HFF-Myc (cell line): ENCODE data around the gene MT1A.

ENCODE experiments used
- DNase-seq: peaks from one replicate; pipeline ENCODE4 v3.0.0-alpha.2; 2011; ENCODE audit warnings: low read depth; ENCODE audit errors: extremely low read depth
- H3K4me3 ChIP-seq: replicated peaks from 2 replicates; pipeline ENCODE4 v1.5.1; 2011; ENCODE audit warnings: low read depth, mild to moderate bottlenecking, control low read depth, low read length
- TF ChIP-seq, protein P1 (sequence below): IDR thresholded peaks from 2 replicates; pipeline ENCODE4 v1.5.1; 2012; ENCODE audit warnings: mild to moderate bottlenecking, low read depth, low read length, control low read depth; ENCODE audit errors: missing control alignments

Gene MT1A

DNA sequence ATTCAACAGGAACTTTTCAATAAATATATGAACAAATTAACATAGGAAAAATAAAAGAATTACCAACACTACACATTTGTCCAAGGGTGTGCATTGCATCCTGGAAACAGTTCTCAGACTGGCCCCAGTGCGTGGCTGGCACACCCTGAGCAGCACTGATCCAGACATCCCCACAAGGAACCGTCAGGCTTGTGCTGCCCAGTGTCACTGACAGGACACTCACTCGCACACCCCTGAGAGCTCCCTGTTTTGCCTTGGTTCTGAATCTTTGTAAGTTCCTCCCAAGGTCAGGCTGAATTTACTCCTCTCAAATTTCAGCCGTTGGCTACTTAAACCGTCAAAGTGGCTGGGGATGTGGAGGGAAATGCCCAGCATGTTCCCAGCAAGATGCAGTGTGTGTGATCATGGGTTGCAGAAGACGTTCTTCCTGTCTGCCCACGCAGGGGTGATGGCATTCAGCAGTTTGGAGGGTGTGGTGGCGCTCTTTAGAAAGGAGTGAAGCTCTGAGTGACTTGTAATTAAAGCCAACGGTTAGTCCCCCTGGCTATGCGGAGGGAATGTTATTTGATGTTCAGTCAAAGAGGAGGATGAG, 28.4 kb upstream of the MT1A start:
- no peak for DNase-seq
- TF ChIP-seq, protein P1, sequence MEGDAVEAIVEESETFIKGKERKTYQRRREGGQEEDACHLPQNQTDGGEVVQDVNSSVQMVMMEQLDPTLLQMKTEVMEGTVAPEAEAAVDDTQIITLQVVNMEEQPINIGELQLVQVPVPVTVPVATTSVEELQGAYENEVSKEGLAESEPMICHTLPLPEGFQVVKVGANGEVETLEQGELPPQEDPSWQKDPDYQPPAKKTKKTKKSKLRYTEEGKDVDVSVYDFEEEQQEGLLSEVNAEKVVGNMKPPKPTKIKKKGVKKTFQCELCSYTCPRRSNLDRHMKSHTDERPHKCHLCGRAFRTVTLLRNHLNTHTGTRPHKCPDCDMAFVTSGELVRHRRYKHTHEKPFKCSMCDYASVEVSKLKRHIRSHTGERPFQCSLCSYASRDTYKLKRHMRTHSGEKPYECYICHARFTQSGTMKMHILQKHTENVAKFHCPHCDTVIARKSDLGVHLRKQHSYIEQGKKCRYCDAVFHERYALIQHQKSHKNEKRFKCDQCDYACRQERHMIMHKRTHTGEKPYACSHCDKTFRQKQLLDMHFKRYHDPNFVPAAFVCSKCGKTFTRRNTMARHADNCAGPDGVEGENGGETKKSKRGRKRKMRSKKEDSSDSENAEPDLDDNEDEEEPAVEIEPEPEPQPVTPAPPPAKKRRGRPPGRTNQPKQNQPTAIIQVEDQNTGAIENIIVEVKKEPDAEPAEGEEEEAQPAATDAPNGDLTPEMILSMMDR, result no peak

GRCh38 chr16:56610609-56611111, 27.8 kb upstream of the MT1A start:
- TF ChIP-seq, protein P1, result no peak
- peak overlapping the region; percentile 94 for H3K4me3 ChIP-seq
- DNase-seq, result no peak

More for the DNA sequence above, 28.4 kb upstream of the MT1A start:
- peak overlapping the region; percentile 94 for H3K4me3 ChIP-seq

DNA sequence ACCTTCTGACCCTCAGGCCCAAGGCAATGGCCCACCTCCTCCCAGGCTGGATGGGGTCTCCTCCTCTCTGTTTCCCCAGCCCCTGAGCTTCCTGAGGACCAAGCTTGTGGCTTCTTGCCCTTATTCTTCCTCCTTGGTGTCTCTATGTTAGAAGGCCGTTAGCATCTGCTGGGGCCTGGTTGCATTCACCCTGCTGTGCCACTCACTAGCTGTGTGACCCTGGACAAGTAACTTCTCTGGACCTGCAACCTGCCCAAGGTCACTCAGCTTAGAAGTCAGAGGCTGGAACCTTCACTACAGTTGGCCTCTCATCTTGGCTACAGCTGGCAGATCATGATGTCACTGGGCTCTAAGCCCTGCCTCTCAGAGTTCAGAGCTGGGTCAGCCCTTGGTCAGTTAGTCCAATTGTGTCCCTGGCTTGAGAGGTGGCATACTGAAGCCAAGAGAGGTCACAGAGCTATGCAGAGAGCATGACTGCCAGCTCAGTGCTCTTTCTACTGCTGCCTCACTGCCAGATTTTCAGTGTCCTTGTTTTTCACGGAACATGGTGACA, 27.1 kb upstream of the MT1A start:
- no peak overlapping the region for H3K4me3 ChIP-seq
- TF ChIP-seq, protein P1, result no peak
- no peak for DNase-seq

DNA sequence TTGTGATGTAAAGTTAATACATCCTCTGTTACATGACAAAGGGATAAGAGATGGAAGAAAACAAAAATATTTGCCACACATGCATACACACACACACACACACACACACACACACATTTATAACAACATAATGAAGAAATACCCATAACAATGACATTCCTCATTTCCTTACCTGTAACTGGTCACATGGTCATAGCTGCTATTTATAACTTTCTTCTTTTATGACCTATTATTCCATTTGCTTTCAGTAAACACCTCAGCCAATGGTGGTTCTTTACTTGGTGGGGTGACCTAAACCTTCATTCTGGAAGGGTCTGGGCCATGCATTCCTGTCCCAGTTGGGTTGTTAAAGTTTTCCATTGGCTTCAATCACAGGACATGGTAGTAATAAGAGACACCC, 24.8 kb upstream of the MT1A start:
- H3K4me3 ChIP-seq, result no peak overlapping the region
- TF ChIP-seq, protein P1, result no peak
- no peak for DNase-seq

GRCh38 chr16:56614549-56614991, 23.9 kb upstream of the MT1A start:
- TF ChIP-seq, protein P1, result no peak
- H3K4me3 ChIP-seq, result no peak overlapping the region
- no peak for DNase-seq

DNA sequence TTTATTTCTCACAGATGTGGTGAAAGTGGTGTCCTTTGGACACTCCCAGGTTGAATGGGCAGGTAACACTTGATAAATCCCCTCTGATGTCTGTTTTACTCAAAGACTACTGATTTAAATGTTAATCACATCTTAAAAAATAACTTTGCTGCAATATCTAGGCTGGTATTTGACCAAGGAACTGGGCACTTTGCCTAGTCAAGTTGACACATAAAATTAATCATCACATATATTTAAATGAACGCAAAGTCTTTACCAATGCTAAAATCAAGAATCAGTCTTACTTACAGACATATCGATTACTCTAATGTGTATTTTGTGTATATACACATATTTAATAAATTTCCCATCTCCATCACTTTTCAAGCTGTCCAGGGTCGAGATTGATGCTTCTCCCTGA, 23.1 kb upstream of the MT1A start:
- TF ChIP-seq, protein P1, result no peak
- DNase-seq, result no peak
- no peak overlapping the region for H3K4me3 ChIP-seq
